Adipocyte (in vitro differentiated cells): ENCODE measurements around the gene ERC1.
"Not testable (repeated sequence)": the region's sequence is repeated elsewhere in the genome, so short reads cannot be mapped to it uniquely, and the experiment has no call there.

Experiments
- DNase-seq: peaks from one replicate; pipeline ENCODE4 v3.0.0-alpha.2; 2015; ENCODE audit warnings: low read depth
- H3K27me3 ChIP-seq: replicated peaks from 2 replicates; pipeline ENCODE4 v1.7.0; 2013; ENCODE audit warnings: mild to moderate bottlenecking, low read length, moderate library complexity; ENCODE audit not compliant: control insufficient read depth, insufficient read depth
- H3K36me3 ChIP-seq: 2 replicates; pipeline ENCODE4 v1.7.0; 2013; ENCODE audit warnings: low read length, mild to moderate bottlenecking, moderate library complexity; ENCODE audit not compliant: control insufficient read depth, insufficient read depth, severe bottlenecking
- H3K4me1 ChIP-seq: 2 replicates; pipeline ENCODE4 v1.7.0; 2013; ENCODE audit warnings: mild to moderate bottlenecking, low read length, moderate library complexity; ENCODE audit not compliant: control insufficient read depth, insufficient read depth
- H3K4me3 ChIP-seq: 2 replicates; pipeline ENCODE4 v1.7.0; 2013; ENCODE audit warnings: mild to moderate bottlenecking, low read length, moderate library complexity
- H3K9ac ChIP-seq: 2 replicates; pipeline ENCODE4 v1.7.0; 2013; ENCODE audit warnings: mild to moderate bottlenecking, low read length, moderate library complexity
- H3K9me3 ChIP-seq: 2 replicates; pipeline ENCODE4 v1.7.0; 2013; ENCODE audit warnings: mild to moderate bottlenecking, low read length, moderate library complexity; ENCODE audit not compliant: control insufficient read depth

The ERC1 gene

GRCh38 chr12:1252758-1253157 is 261.7 kb downstream of the ERC1 start:
- Histone ChIP-seq H3K4me1 (no peaks in the 10 kb centered on the region), H3K9ac (no peak overlapping the region), H3K27me3 (no peaks in the 10 kb centered on the region), H3K36me3 (no peaks in the 10 kb centered on the region), H3K4me3 (no peak overlapping the region), H3K9me3 (no peaks in the 10 kb centered on the region)
- peak; percentile 59 for DNase-seq

DNA sequence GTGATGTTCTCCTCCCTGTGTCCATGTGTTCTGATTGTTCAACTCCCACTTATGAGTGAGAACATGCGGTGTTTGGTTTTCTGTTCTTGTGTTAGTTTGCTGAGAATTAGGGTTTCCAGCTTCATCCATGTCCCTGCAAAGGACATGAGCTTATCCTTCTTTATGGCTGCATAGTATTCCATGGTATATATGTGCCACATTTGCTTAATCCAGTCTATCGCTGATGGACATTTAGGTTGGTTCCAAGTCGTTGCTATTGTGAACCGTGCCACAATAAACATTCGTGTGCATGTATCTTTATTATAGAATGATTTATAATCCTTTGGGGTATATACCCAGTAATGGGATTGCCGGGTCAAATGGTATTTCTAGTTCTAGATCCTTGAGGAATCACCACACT is 264.1 kb downstream of the ERC1 start:
- H3K27me3 ChIP-seq, H3K36me3 ChIP-seq, DNase-seq, H3K9ac ChIP-seq, H3K9me3 ChIP-seq, H3K4me3 ChIP-seq, H3K4me1 ChIP-seq: not testable (repeated sequence)

- H3K4me1 ChIP-seq, H3K36me3 ChIP-seq, H3K27me3 ChIP-seq, H3K9me3 ChIP-seq, H3K4me3 ChIP-seq, H3K9ac ChIP-seq, DNase-seq: not testable (repeated sequence)
Measured at GRCh38 chr12:1255854-1256253, 264.8 kb downstream of the ERC1 start.

- DNase-seq = no peak
- H3K36me3 ChIP-seq = no peaks in the 10 kb centered on the region
- H3K4me3 ChIP-seq = no peak overlapping the region
- no peaks in the 10 kb centered on the region for H3K27me3 ChIP-seq
- no peaks in the 10 kb centered on the region for H3K4me1 ChIP-seq
- no peaks in the 10 kb centered on the region for H3K9me3 ChIP-seq
- no peak overlapping the region for H3K9ac ChIP-seq
Measured at GRCh38 chr12:1256285-1256684, 265.3 kb downstream of the ERC1 start.

GRCh38 chr12:1256991-1257390 is 266.0 kb downstream of the ERC1 start:
- no peak overlapping the region for H3K4me3 ChIP-seq
- H3K9ac ChIP-seq = no peak overlapping the region
- H3K27me3 ChIP-seq = no peaks in the 10 kb centered on the region
- H3K36me3 ChIP-seq = no peaks in the 10 kb centered on the region
- no peak for DNase-seq
- H3K4me1 ChIP-seq = no peaks in the 10 kb centered on the region
- no peaks in the 10 kb centered on the region for H3K9me3 ChIP-seq

- no peak for DNase-seq
- Histone ChIP-seq H3K27me3 (no peaks in the 10 kb centered on the region), H3K4me3 (no peak overlapping the region), H3K9me3 (no peaks in the 10 kb centered on the region), H3K4me1 (no peaks in the 10 kb centered on the region), H3K36me3 (peaks cover 19% of the 10 kb centered on the region), H3K9ac (no peak overlapping the region)
Measured at GRCh38 chr12:1262011-1262410, 271.0 kb downstream of the ERC1 start.

GRCh38 chr12:1267243-1267642 is 276.2 kb downstream of the ERC1 start:
- peaks cover 19% of the 10 kb centered on the region for H3K36me3 ChIP-seq
- no peaks in the 10 kb centered on the region for H3K4me1 ChIP-seq
- no peak overlapping the region for H3K9ac ChIP-seq
- no peak overlapping the region for H3K4me3 ChIP-seq
- no peaks in the 10 kb centered on the region for H3K27me3 ChIP-seq
- H3K9me3 ChIP-seq = no peaks in the 10 kb centered on the region
- no peak for DNase-seq

- H3K9ac ChIP-seq = no peak overlapping the region
- H3K4me1 ChIP-seq = no peaks in the 10 kb centered on the region
- H3K36me3 ChIP-seq = no peaks in the 10 kb centered on the region
- H3K4me3 ChIP-seq = no peak overlapping the region
- no peaks in the 10 kb centered on the region for H3K9me3 ChIP-seq
- no peaks in the 10 kb centered on the region for H3K27me3 ChIP-seq
- DNase-seq = no peak
Measured at GRCh38 chr12:1272142-1272541, 281.1 kb downstream of the ERC1 start.

DNA sequence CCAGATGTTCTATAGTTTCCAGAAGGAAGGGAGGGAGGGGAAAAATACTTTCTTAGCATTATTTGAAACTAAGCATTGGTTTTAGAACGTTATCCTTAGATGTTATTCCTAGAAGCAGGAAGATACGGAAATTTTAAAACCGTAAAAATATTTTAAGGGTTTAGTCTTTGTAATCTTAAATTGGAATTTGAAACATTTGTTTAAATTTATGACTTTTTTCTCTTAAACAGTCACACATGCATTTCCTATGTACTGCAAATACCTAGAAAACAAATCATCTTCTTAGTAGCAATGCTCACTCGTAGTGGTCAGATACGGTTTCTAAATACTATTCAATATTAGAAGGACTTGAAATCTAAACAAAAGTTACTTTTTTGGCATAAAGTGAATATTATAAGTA is 282.0 kb downstream of the ERC1 start:
- Histone ChIP-seq H3K9ac (no peak overlapping the region), H3K4me1 (no peaks in the 10 kb centered on the region), H3K4me3 (no peak overlapping the region), H3K9me3 (no peaks in the 10 kb centered on the region), H3K36me3 (no peaks in the 10 kb centered on the region), H3K27me3 (no peaks in the 10 kb centered on the region)
- peak; percentile 34 for DNase-seq

- DNase-seq = no peak
- Histone ChIP-seq H3K4me1 (peaks cover 23% of the 10 kb centered on the region), H3K36me3 (no peaks in the 10 kb centered on the region), H3K27me3 (no peaks in the 10 kb centered on the region), H3K9me3 (no peaks in the 10 kb centered on the region), H3K4me3 (no peak overlapping the region), H3K9ac (no peak overlapping the region)
Measured at GRCh38 chr12:1277905-1278304, 286.9 kb downstream of the ERC1 start.

DNA sequence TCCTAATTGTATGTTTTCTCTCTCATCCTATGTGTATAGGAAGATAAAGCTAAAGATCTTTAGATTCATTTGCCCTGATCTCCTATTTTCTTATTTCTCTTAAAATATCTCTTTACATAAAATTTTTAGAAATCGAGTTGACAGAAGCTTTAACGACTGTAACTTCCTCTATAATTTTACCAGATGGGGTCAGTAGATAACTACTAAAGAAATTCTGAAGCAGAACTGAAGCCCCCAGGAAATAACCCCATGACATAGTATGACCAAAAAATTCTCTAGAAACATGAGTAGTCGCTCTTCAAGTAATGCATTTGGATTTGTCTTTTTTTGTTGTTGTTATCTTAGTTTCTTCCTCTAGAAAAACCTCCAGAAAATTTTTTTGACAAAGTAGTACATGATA is 288.0 kb downstream of the ERC1 start:
- Histone ChIP-seq H3K36me3 (no peaks in the 10 kb centered on the region), H3K9me3 (no peaks in the 10 kb centered on the region), H3K4me3 (no peak overlapping the region), H3K4me1 (peaks cover 30% of the 10 kb centered on the region), H3K27me3 (no peaks in the 10 kb centered on the region), H3K9ac (no peak overlapping the region)
- DNase-seq = no peak

DNA sequence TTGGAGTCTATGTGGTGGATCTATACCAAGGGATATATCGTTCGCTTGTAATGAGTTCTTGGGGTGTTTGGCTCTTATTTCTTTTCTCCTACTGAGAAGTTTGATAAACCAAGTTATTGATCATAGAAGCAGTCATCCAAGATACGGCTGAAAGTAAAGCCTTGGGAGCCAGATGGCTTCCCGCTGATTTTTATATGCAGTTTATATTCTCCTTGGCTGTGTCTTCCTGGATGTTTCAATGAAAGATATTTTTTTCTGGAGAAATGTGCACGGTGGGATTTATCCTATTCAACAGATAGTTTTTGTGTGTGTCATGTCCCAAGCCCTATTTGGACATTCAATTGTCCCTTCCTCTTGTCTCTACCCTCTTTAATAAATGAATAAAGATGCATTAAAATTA is 289.0 kb downstream of the ERC1 start:
- Histone ChIP-seq H3K4me1 (peaks cover 30% of the 10 kb centered on the region), H3K9ac (no peak overlapping the region), H3K4me3 (no peak overlapping the region), H3K27me3 (no peaks in the 10 kb centered on the region), H3K9me3 (no peaks in the 10 kb centered on the region), H3K36me3 (no peaks in the 10 kb centered on the region)
- no peak for DNase-seq
